Measurements from ENCODE around the gene UHMK1. TPM values are rescaled to one million over a fixed set of nuclear protein-coding genes. Genes with fewer than 3 reads are reported as not detected.

Gene UHMK1
- total RNA-seq, 1 experiment from 2014 or later, result 15.8 TPM

DNA sequence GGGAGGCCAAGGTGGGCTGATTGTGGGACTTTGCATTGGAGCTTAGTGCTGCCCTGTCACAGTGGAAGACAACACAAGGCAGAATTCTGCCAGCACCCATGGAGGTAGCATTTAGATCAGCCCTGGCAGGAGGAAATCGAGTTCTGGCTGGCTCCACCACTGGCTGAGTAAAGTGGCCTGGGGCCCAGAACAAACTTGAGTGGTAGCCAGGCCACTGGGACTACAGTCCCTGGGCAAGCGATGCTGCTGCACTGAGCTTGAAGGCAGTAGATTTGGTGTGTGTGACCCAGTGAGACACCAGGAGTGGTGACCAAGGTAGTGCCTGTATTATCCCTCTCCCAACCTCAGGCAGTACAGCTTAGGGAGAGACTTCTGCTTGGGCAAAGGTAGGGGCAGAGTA, 22.5 kb upstream of the UHMK1 start:
- no peak overlapping the region for H3K4me3 Mint-ChIP-seq

More for the DNA sequence above, 22.5 kb upstream of the UHMK1 start:
- H3K4me1 ChIP-seq (ENCODE audit: insufficient read depth, low read length), result no peaks in the 10 kb centered on the region; the same call in none of the 2 replicates
- no peak overlapping the region for H3K14ac ChIP-seq (ENCODE audit: insufficient read depth, low read length)
- H3K27me3 Mint-ChIP-seq (ENCODE audit: low read depth), result no peaks in the 10 kb centered on the region
- peaks cover 2 to 6% of the 10 kb centered on the region in 2 experiments; a peak in 2 of 5 replicates for H3K9me3 Mint-ChIP-seq
- no peak overlapping the region for H3K27ac ChIP-seq (ENCODE audit: insufficient read length, low read depth, low read length)
- no peak overlapping the region for H4K91ac ChIP-seq (ENCODE audit: insufficient read length, low read depth, low read length)
- H4K20me1 ChIP-seq (ENCODE audit: control insufficient read depth, insufficient read depth, insufficient read length), result no peaks in the 10 kb centered on the region
- no peak overlapping the region for H2AFZ ChIP-seq (ENCODE audit: low read length)
- WGBS (ENCODE audit: extremely low coverage, insufficient read length, low lambda C conversion rate), result no CpG with 5 or more reads among the region's 2 CpGs
- H3K79me1 ChIP-seq (ENCODE audit: insufficient read depth, low read depth, low read length, poor library complexity, severe bottlenecking), result no peaks in the 10 kb centered on the region
- H3K4me1 Mint-ChIP-seq, result peaks cover 11 to 22% of the 10 kb centered on the region in 2 experiments
- H4K5ac ChIP-seq (ENCODE audit: insufficient read length, low read depth, low read length), result no peak overlapping the region
- no peak overlapping the region for H3K4ac ChIP-seq (ENCODE audit: low read depth, low read length)
- H3K79me2 ChIP-seq (ENCODE audit: insufficient read depth, low read length), result no peaks in the 10 kb centered on the region
- DNase-seq, result no peak
- no peak overlapping the region for H3K9ac ChIP-seq (ENCODE audit: extremely low read depth, insufficient read length, low read length)
- no peak overlapping the region for H3K23ac ChIP-seq (ENCODE audit: insufficient read length, low read depth, low read length)
- no peak overlapping the region for H2BK120ac ChIP-seq (ENCODE audit: low read depth, low read length, poor library complexity, severe bottlenecking)
- peaks cover 0 to 9% (median 2%) of the 10 kb centered on the region in 3 experiments; a peak in 2 of 7 replicates for H3K36me3 Mint-ChIP-seq (ENCODE audit: insufficient read depth in 1 of 3, low read depth in 3 of 3)
- H3K9me3 ChIP-seq (ENCODE audit: control insufficient read depth, low read depth, low read length), result no peaks in the 10 kb centered on the region
- no peak overlapping the region for H3K18ac ChIP-seq (ENCODE audit: insufficient read length, low read depth, low read length)
- no peaks in the 10 kb centered on the region for H3K27me3 ChIP-seq (ENCODE audit: insufficient read depth, low read length)
- no peak overlapping the region for H2BK20ac ChIP-seq (ENCODE audit: low read depth, low read length, poor library complexity, severe bottlenecking)
- no peak overlapping the region for H2BK12ac ChIP-seq (ENCODE audit: insufficient read length, low read depth, low read length)
- H2BK15ac ChIP-seq (ENCODE audit: low read depth, low read length), result no peak overlapping the region
- H3K23me2 ChIP-seq (ENCODE audit: insufficient read length, low read depth, low read length, poor library complexity, severe bottlenecking), result no peaks in the 10 kb centered on the region
- TF ChIP-seq, protein P1, sequence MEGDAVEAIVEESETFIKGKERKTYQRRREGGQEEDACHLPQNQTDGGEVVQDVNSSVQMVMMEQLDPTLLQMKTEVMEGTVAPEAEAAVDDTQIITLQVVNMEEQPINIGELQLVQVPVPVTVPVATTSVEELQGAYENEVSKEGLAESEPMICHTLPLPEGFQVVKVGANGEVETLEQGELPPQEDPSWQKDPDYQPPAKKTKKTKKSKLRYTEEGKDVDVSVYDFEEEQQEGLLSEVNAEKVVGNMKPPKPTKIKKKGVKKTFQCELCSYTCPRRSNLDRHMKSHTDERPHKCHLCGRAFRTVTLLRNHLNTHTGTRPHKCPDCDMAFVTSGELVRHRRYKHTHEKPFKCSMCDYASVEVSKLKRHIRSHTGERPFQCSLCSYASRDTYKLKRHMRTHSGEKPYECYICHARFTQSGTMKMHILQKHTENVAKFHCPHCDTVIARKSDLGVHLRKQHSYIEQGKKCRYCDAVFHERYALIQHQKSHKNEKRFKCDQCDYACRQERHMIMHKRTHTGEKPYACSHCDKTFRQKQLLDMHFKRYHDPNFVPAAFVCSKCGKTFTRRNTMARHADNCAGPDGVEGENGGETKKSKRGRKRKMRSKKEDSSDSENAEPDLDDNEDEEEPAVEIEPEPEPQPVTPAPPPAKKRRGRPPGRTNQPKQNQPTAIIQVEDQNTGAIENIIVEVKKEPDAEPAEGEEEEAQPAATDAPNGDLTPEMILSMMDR (conservative IDR thresholded peaks at IDR 0.05), result no peak
- H3T11ph ChIP-seq (ENCODE audit: low read length), result no peak overlapping the region
- H2BK5ac ChIP-seq (ENCODE audit: insufficient read length, low read length), result no peak overlapping the region
- H4K8ac ChIP-seq (replicated peaks; ENCODE audit: insufficient read length, low read depth, low read length), result no peak overlapping the region
- no peak overlapping the region for H2AK5ac ChIP-seq (ENCODE audit: insufficient read length, low read length)
- no peak overlapping the region for H3K27ac Mint-ChIP-seq
- no peak overlapping the region for H3K56ac ChIP-seq (ENCODE audit: insufficient read length, low read depth, low read length)
- H3K4me2 ChIP-seq (ENCODE audit: insufficient read depth, insufficient read length, low read length), result no peak overlapping the region

Data from H9 (cell line).